GM12891 (cell line): ENCODE results near the gene INTS14.
"Not testable (repeated sequence)": the region's sequence is repeated elsewhere in the genome, so short reads cannot be mapped to it uniquely, and the experiment has no call there.

Source experiments
- DNase-seq: peaks from one replicate; pipeline ENCODE4 v3.0.0; 2011; ENCODE audit warnings: low spot score; ENCODE audit not compliant: insufficient read length
- FAIRE-seq: peaks from 2 replicates; lab custom pipeline; 2011; peaks lifted over from hg19 to GRCh38; lab: Jason Lieb, UNC
- PAX5 ChIP-seq: IDR thresholded peaks from 2 replicates; pipeline ENCODE4 v1.6.1; 2011; ENCODE audit warnings: low read length, moderate library complexity, mild to moderate bottlenecking; ENCODE audit not compliant: insufficient read depth, severe bottlenecking
- POLR2A ChIP-seq: IDR thresholded peaks from 2 replicates; pipeline ENCODE4 v1.6.1; 2011; ENCODE audit warnings: low read depth, low read length, control low read depth
- POLR2AphosphoS5 ChIP-seq: IDR thresholded peaks from 2 replicates; pipeline ENCODE4 v1.6.1; 2011; ENCODE audit warnings: low read depth, low read length, control low read depth
- POU2F2 ChIP-seq: IDR thresholded peaks from 2 replicates; pipeline ENCODE4 v1.6.1; 2011; ENCODE audit warnings: low read depth, mild to moderate bottlenecking, control low read depth, low read length, moderate library complexity
- SPI1 ChIP-seq: IDR thresholded peaks from 2 replicates; pipeline ENCODE4 v1.6.1; 2011; ENCODE audit warnings: low read depth, low read length, control low read depth
- TAF1 ChIP-seq: IDR thresholded peaks from 2 replicates; pipeline ENCODE4 v1.6.1; 2011; ENCODE audit warnings: low read depth, low read length, control low read depth

The INTS14 gene

GRCh38 chr15:65632780-65633375 is 21.9 kb upstream of the INTS14 start:
- no peak for DNase-seq
- FAIRE-seq: no peak
- TF ChIP-seq PAX5: no peak
- no peak for TF ChIP-seq POLR2AphosphoS5
- TF ChIP-seq POU2F2: no peak
- TF ChIP-seq SPI1: no peak
- TF ChIP-seq POLR2A: no peak
- no peak for TF ChIP-seq TAF1

DNA sequence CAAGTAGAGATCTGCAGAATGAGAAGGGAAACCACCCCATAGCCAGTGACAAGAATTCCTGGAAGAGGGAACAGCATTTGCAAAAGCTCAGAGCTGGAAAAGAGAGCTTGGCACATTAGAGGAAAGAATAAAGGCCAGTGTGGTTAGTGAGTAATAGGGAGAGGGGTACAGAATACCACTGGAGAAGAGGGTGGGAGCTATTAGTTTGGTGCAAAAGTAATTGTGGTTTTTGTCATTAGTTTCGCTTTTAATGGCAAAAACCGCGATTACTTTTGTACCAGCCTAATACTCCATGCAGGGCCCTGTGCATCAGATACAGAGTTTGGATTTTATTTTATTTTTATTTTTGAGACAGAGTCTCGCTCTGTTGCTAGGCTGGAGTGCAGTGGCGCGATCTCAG is 20.6 kb upstream of the INTS14 start:
- TF ChIP-seq PAX5 (no peak), TAF1 (no peak), POLR2AphosphoS5 (no peak), SPI1 (no peak), POLR2A (no peak), POU2F2 (no peak)
- peak; percentile 66 for FAIRE-seq

DNA sequence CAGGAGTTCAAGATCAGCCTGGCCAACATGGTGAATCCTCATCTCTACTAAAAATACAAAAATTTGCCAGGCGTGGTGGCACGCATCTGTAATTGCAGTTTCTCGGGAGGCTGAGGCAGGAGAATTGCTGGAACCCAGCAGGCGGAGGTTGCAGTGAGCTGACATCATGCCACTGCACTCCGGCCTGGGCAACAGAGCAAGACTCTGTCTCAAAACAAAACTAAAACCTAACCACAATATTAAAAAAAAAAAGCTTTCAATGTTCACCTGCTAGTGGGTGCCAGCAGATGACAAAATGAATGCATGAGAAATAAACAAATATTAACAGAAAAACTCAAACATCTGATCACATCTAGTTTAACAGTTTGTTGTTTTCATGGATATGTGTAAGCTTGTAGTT is 19.8 kb upstream of the INTS14 start:
- FAIRE-seq (peak; percentile 43), DNase-seq (no peak)
- TF ChIP-seq PAX5 (peak; percentile 73), POLR2AphosphoS5 (no peak)

More for the DNA sequence above, 20.6 kb upstream of the INTS14 start:
- DNase-seq: no peak

DNA sequence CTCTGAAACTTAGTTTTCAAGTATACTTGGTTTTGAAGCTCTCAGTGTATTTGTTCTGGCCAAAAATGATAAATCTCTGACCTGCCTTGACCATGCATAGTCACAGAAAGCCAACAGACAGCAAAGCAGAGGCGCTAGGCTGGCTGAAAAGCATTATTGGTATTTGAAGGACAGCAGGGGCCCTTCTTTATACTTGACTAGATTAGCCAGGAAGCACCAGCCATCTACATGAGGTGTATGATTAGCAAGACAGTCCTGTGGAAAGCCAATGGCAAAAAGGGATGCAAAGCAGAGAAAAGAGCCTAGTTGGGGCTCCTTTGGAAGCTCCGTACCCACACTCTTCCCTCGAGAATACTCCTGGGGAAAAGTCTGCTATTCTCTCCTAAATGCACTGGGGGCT is 18.6 kb upstream of the INTS14 start:
- no peak for FAIRE-seq
- no peak for DNase-seq
- no peak for TF ChIP-seq TAF1
- TF ChIP-seq POU2F2: no peak

GRCh38 chr15:65626856-65627255 is 15.9 kb upstream of the INTS14 start:
- TF ChIP-seq SPI1 (no peak), POLR2A (no peak), TAF1 (no peak), POU2F2 (no peak)
- FAIRE-seq (no peak), DNase-seq (no peak)

GRCh38 chr15:65623103-65623502 is 12.2 kb upstream of the INTS14 start:
- DNase-seq (no peak), FAIRE-seq (no peak)
- TF ChIP-seq POLR2A: no peak
- TF ChIP-seq TAF1: no peak
- no peak for TF ChIP-seq POLR2AphosphoS5
- no peak for TF ChIP-seq POU2F2
- no peak for TF ChIP-seq SPI1
- no peak for TF ChIP-seq PAX5

- FAIRE-seq (no peak), DNase-seq (no peak)
- no peak for TF ChIP-seq POU2F2
- TF ChIP-seq PAX5: no peak
- TF ChIP-seq TAF1: no peak
- no peak for TF ChIP-seq POLR2AphosphoS5
Observed at GRCh38 chr15:65621638-65622037, 10.7 kb upstream of the INTS14 start, which contains the start of gene SLC24A1. Gene SLC24A1 (plus strand): TSS chr15:65621938. CDS start chr15:65624081, 2,143 bp downstream.

- no peak for TF ChIP-seq POLR2A
- no peak for TF ChIP-seq SPI1
- TF ChIP-seq POU2F2: no peak
- no peak for TF ChIP-seq TAF1
- TF ChIP-seq PAX5: no peak
- no peak for TF ChIP-seq POLR2AphosphoS5
- FAIRE-seq (no peak), DNase-seq (no peak)
Observed at GRCh38 chr15:65620833-65621232, 9.9 kb upstream of the INTS14 start.

DNA sequence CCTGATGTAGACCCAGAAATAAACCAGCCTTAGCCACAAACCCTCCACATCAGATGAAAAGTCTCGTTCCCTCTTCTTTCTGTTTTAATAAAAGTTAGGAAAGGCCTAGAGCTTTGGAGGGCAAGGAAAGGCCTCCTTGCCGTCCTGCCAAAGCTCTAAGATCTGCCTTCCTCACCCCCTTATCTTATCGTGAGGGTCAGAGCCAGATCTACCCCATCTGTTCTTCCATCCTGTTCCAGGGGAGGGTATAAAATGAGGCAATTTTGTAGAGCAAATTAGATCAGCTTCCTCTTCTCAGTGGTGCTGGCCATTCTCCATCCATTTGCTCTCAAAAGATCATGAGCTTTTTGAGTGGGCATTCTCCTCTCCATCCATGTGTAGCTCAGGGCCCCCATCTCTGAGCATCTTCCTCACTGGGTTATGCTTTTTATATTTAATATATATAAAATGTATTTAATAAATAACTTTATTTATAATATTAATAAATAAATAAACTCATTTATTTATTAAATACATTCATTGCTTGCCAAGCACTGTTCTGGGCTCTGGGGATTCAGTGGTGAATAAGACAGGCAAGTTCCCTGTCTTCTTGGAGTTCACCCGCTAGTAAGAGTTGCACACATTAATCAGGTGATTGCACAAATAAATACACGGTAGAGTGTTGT is 8.8 kb upstream of the INTS14 start:
- FAIRE-seq (no peak), DNase-seq (no peak)
- TF ChIP-seq PAX5: no peak

GRCh38 chr15:65618560-65619109 is 7.7 kb upstream of the INTS14 start:
- no peak for DNase-seq
- TF ChIP-seq POLR2AphosphoS5: no peak
- TF ChIP-seq SPI1: no peak
- no peak for TF ChIP-seq POLR2A
- no peak for TF ChIP-seq POU2F2
- no peak for TF ChIP-seq TAF1
- no peak for TF ChIP-seq PAX5
- no peak for FAIRE-seq

DNA sequence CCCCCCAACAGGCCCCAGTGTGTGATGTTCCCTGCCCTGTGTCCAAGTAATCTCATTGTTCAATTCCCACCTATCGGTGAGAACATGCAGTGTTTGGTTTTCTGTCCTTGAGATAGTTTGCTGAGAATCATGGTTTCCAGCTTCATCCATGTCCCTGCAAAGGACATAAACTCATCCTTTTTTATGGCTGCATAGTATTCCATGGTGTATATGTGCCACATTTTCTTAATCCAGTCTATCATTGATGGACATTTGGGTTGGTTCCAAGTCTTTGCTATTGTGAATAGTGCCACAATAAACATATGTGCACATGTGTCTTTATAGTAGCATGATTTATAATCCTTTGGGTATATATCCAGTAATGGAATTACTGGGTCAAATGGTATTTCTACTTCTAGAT is 5.0 kb upstream of the INTS14 start:
- FAIRE-seq, DNase-seq: not testable (repeated sequence)
